IMR-90 (cell line): ENCODE measurements around the gene NSUN6. TPM values are rescaled to one million over a fixed set of nuclear protein-coding genes. Genes with fewer than 3 reads are reported as not detected.

Experiments
- ATAC-seq: fragments of 200-7000 bp; cut with Tn5 transposase; 2 replicates; pipeline ENCODE4 v1.9.1; 2020; ENCODE audit warnings: low read depth, mild to moderate bottlenecking, moderate library complexity
- BruUV-seq: library from RNA; stranded (reverse); fragments of 400-500 nt; replicated peaks from 2 replicates; lab custom pipeline; 2021; lab: Mats Ljungman, UMichigan
- CTCF ChIA-PET: fragments of 300-600 bp; formaldehyde crosslinking; extraction: SDS; loops from one replicate; lab custom pipeline; 2021; ENCODE audit warnings: antibody characterized with exemption; lab: Yijun Ruan, JAX
- POLR2A ChIA-PET: fragments of 300-600 bp; sonication (Branson Sonifier 250); formaldehyde crosslinking; loops from one replicate; lab custom pipeline; 2022; ENCODE audit warnings: antibody characterized with exemption; ENCODE audit not compliant: unreplicated experiment; lab: Charles Lee
- DNase-seq: peaks from one replicate; pipeline ENCODE4 v3.0.0; 2013
- H2AFZ ChIP-seq: replicated peaks from 2 replicates; pipeline ENCODE3; 2013; ENCODE audit warnings: low read length, mild to moderate bottlenecking; ENCODE audit not compliant: poor library complexity
- H2AK5ac ChIP-seq: 2 replicates; pipeline ENCODE4 v1.6.1; 2013; ENCODE audit warnings: low read depth, low read length, inconsistent platforms
- H2AK9ac ChIP-seq: replicated peaks from 2 replicates; pipeline ENCODE3; 2013; ENCODE audit warnings: mild to moderate bottlenecking, low read depth, low read length, moderate library complexity; ENCODE audit not compliant: poor library complexity
- H2BK120ac ChIP-seq: 2 replicates; pipeline ENCODE4 v1.6.1; 2013; ENCODE audit warnings: low read depth, low read length, inconsistent platforms
- H2BK15ac ChIP-seq: 3 replicates; pipeline ENCODE4 v1.6.1; 2013; ENCODE audit warnings: low read depth, low read length, inconsistent platforms
- H2BK20ac ChIP-seq: 2 replicates; pipeline ENCODE4 v1.6.1; 2013; ENCODE audit warnings: low read depth, mild to moderate bottlenecking, inconsistent platforms, low read length, moderate library complexity
- H2BK5ac ChIP-seq: 2 replicates; pipeline ENCODE4 v1.6.1; 2013; ENCODE audit warnings: mild to moderate bottlenecking, low read depth, low read length, inconsistent platforms; ENCODE audit not compliant: poor library complexity, severe bottlenecking
- H3K14ac ChIP-seq: replicated peaks from 2 replicates; pipeline ENCODE4 v1.6.1; 2013; ENCODE audit warnings: low read depth, low read length, inconsistent platforms
- H3K18ac ChIP-seq: 2 replicates; pipeline ENCODE4 v1.6.1; 2013; ENCODE audit warnings: low read depth, low read length, control low read depth
- H3K23ac ChIP-seq: 2 replicates; pipeline ENCODE4 v1.6.1; 2013; ENCODE audit warnings: low read depth, low read length, inconsistent platforms
- H3K27ac ChIP-seq: 2 replicates; pipeline ENCODE4 v1.5.1; 2013; ENCODE audit warnings: mild to moderate bottlenecking, control low read depth, low read length; ENCODE audit not compliant: insufficient read depth
- H3K27me3 ChIP-seq: 2 replicates; pipeline ENCODE4 v1.6.1; 2013; ENCODE audit warnings: low read length; ENCODE audit not compliant: control insufficient read depth, insufficient read depth
- H3K36me3 ChIP-seq: 2 replicates; pipeline ENCODE4 v1.6.1; 2013; ENCODE audit warnings: low read length, mixed read lengths; ENCODE audit not compliant: control insufficient read depth, insufficient read depth
- H3K4ac ChIP-seq: 2 replicates; pipeline ENCODE4 v1.6.1; 2013; ENCODE audit warnings: low read depth, low read length, inconsistent platforms
- H3K4me1 ChIP-seq: 2 replicates; pipeline ENCODE4 v1.6.1; 2013; ENCODE audit warnings: low read length, mixed read lengths; ENCODE audit not compliant: control insufficient read depth, insufficient read depth
- H3K4me2 ChIP-seq: 2 replicates; pipeline ENCODE4 v1.6.1; 2013; ENCODE audit warnings: low read depth, mild to moderate bottlenecking, control low read depth, low read length, moderate library complexity
- H3K4me3 ChIP-seq: 2 replicates; pipeline ENCODE4 v1.5.1; 2013; ENCODE audit warnings: low read depth, mild to moderate bottlenecking, control low read depth, low read length, moderate library complexity; ENCODE audit not compliant: insufficient read depth
- H3K56ac ChIP-seq: 2 replicates; pipeline ENCODE4 v1.6.1; 2013; ENCODE audit warnings: low read length, inconsistent platforms; ENCODE audit not compliant: insufficient read depth; ENCODE audit errors: extremely low read depth
- H3K79me1 ChIP-seq, 2 experiments: 2 replicates each; pipeline ENCODE4 v1.6.1; 2013; ENCODE audit warnings: low read length in 2 of 2, inconsistent platforms in 1 of 2, low read depth in 1 of 2
- H3K9ac ChIP-seq: 2 replicates; pipeline ENCODE4 v1.6.1; 2013; ENCODE audit warnings: low read depth, low read length, control low read depth
- H3K9me1 ChIP-seq: 2 replicates; pipeline ENCODE4 v1.6.1; 2013; ENCODE audit warnings: low read length, inconsistent platforms; ENCODE audit not compliant: insufficient read depth
- H3K9me3 ChIP-seq: 2 replicates; pipeline ENCODE4 v1.6.1; 2013; ENCODE audit warnings: low read length; ENCODE audit not compliant: control insufficient read depth, insufficient read depth
- H4K20me1 ChIP-seq: 2 replicates; pipeline ENCODE4 v1.6.1; 2013; ENCODE audit warnings: low read length, inconsistent platforms; ENCODE audit not compliant: insufficient read depth
- H4K5ac ChIP-seq: 2 replicates; pipeline ENCODE4 v1.6.1; 2013; ENCODE audit warnings: mild to moderate bottlenecking, low read depth, low read length, control low read depth
- H4K8ac ChIP-seq, 2 experiments: 2 replicates each; pipeline ENCODE4 v1.6.1; 2013; ENCODE audit warnings: low read depth in 2 of 2, low read length in 2 of 2, control low read depth in 1 of 2, inconsistent platforms in 1 of 2
- H4K91ac ChIP-seq: 2 replicates; pipeline ENCODE4 v1.6.1; 2013; ENCODE audit warnings: low read depth, low read length, inconsistent platforms; ENCODE audit not compliant: insufficient read depth
- BHLHE40 ChIP-seq: fragments of 150-350 bp; IDR thresholded peaks from 2 replicates; pipeline ENCODE4 v1.6.1; 2016; ENCODE audit warnings: mild to moderate bottlenecking, low read depth, low read length
- CEBPB ChIP-seq: IDR thresholded peaks from 2 replicates; pipeline ENCODE4 v1.6.1; 2012; ENCODE audit warnings: low read depth, low read length, improper control_type of control experiment
- CHD1 ChIP-seq: IDR thresholded peaks from 2 replicates; pipeline ENCODE4 v1.6.1; 2012; ENCODE audit warnings: low read depth, low read length, improper control_type of control experiment
- CTCF ChIP-seq: conservative IDR thresholded peaks from 2 replicates; pipeline ENCODE4 v1.5.1; 2012; ENCODE audit warnings: mild to moderate bottlenecking, low read depth, low read length, improper control_type of control experiment
- FOS ChIP-seq: fragments of 150-350 bp; IDR thresholded peaks from 2 replicates; pipeline ENCODE4 v1.6.1; 2016; ENCODE audit warnings: low read depth, low read length
- MAFK ChIP-seq: IDR thresholded peaks from 2 replicates; pipeline ENCODE4 v1.6.1; 2012; ENCODE audit warnings: low read depth, low read length, improper control_type of control experiment
- NFE2L2 ChIP-seq: fragments of 150-350 bp; IDR thresholded peaks from 2 replicates; pipeline ENCODE4 v1.6.1; 2016; ENCODE audit warnings: low read depth, mild to moderate bottlenecking, low read length
- POLR2A ChIP-seq: IDR thresholded peaks from 2 replicates; pipeline ENCODE4 v1.6.1; 2012; ENCODE audit warnings: mild to moderate bottlenecking, low read depth, low read length
- whole genome bisulfite sequencing, 2 experiments: methylation state at CpG; one replicate each; pipeline versions ENCODE4 v1.1.5 to v1.1.7; 2013; ENCODE audit warnings: missing lambda C conversion rate in 2 of 2; ENCODE audit not compliant: insufficient read length in 1 of 2; ENCODE audit errors: extremely low coverage in 2 of 2; 5-methylcytosine and 5-hydroxymethylcytosine counted together
- dilution Hi-C: fragments of 300-500 bp; cut with HindIII; formaldehyde crosslinking; loops from one replicate; pipeline ENCODE4 v1.14.3; 2018; ENCODE audit warnings: low sequenced_read_pairs; ENCODE audit not compliant: unreplicated experiment
- in situ Hi-C: fragments of 300-500 bp; cut with MboI; formaldehyde crosslinking; loops from 3 replicates; pipeline ENCODE4 v1.14.3; 2019; ENCODE audit warnings: low sequenced_read_pairs, inconsistent platforms, mixed read lengths
- intact Hi-C: fragments of 100-400 bp; cut with micrococcal nuclease; formaldehyde crosslinking; loops from 2 replicates; pipeline ENCODE4 v1.10.0; 2022
- polyA plus RNA-seq, 3 experiments: library from polyadenylated mRNA; depleted of rRNA; stranded (reverse); fragments of >200 nt; gene quantifications; 2 replicates each; pipeline ENCODE4 v1.2.3, GENCODE V29; 2012; ENCODE audit warnings: low replicate concordance in 1 of 3
- total RNA-seq: library from RNA; depleted of rRNA; stranded (reverse); fragments of >200 nt; gene quantifications from 2 replicates; pipeline ENCODE4 v1.2.3, GENCODE V29; 2012

Gene NSUN6
- total and polyA plus RNA-seq, 2 of the 4 experiments (the other 2 are of a cell fraction), result 4.6 to 11.5 TPM

- no peak overlapping the region for H2AK5ac ChIP-seq
- peaks cover 5% of the 10 kb centered on the region for H3K4me1 ChIP-seq
- H3K4ac ChIP-seq, result no peak overlapping the region
- H4K91ac ChIP-seq, result no peak overlapping the region
- dilution Hi-C loops, result no loop called here
- no peak overlapping the region for H4K5ac ChIP-seq
- H4K8ac ChIP-seq, result no peak overlapping the region
- H2BK20ac ChIP-seq, result no peak overlapping the region
- peak overlapping the region; percentile 8 for H2BK5ac ChIP-seq
- no peaks in the 10 kb centered on the region for H4K20me1 ChIP-seq
- peaks cover 3% of the 10 kb centered on the region; the same call in 1 of the 2 replicates for H3K9me1 ChIP-seq
- in situ Hi-C loops, result no loop called here
- H3K79me1 ChIP-seq, result no peaks in the 10 kb centered on the region
- H3K9ac ChIP-seq, result no peak overlapping the region
- WGBS, 2 experiments, result no CpG with 5 or more reads among the region's 1 CpG
- 0 out of 3 replicates have a peak overlapping the region, but pooled peaks have one; percentile 19 for H2BK15ac ChIP-seq
- BruUV-seq, result no TSS peak
- ChIA-PET POLR2A (no interaction called here), CTCF (interaction anchor here (0.6 kb wide), 1 partner anchor 10 kb away, joined by 3 read pairs; no protein-coding TSS in a partner anchor)
- H2AK9ac ChIP-seq, result no peak overlapping the region
- H3K4me2 ChIP-seq, result no peak overlapping the region
- H3K4me3 ChIP-seq, result no peak overlapping the region
- H3K27ac ChIP-seq, result no peak overlapping the region
- TF ChIP-seq BHLHE40 (no peak), CHD1 (no peak), CEBPB (no peak), POLR2A (no peak), NFE2L2 (no peak), MAFK (no peak), FOS (no peak), CTCF (no peak)
- H2AFZ ChIP-seq, result no peak overlapping the region
- no peaks in the 10 kb centered on the region; the same call in 1 of the 2 replicates for H3K36me3 ChIP-seq
- no peak overlapping the region; the same call in 1 of the 2 replicates for H3K14ac ChIP-seq
- ATAC-seq (peak; percentile 30; the same call in 1 of the 2 replicates), DNase-seq (peak; percentile 22)
- H2BK120ac ChIP-seq, result no peak overlapping the region
- peak overlapping the region; percentile 27; the same call in 1 of the 2 replicates for H3K18ac ChIP-seq
- H3K56ac ChIP-seq, result no peak overlapping the region
- H3K9me3 ChIP-seq, result no peaks in the 10 kb centered on the region
- no peaks in the 10 kb centered on the region for H3K27me3 ChIP-seq
- intact Hi-C loops, result loop anchor here (10.0 kb wide), 1 partner anchor 178 kb away; no protein-coding TSS in a partner anchor
- no peak overlapping the region for H3K23ac ChIP-seq
Measured at GRCh38 chr10:18523025-18523424, 128.4 kb downstream of the NSUN6 start.
